HG02981 (cell line): ENCODE data around the gene NIPA2.
"Not testable (repeated sequence)": the region's sequence is repeated elsewhere in the genome, so short reads cannot be mapped to it uniquely, and the experiment has no call there.

ENCODE experiments used
- ATAC-seq: cut with Tn5 transposase; IDR thresholded peaks from one replicate; pipeline ENCODE4 v1.9.1; 2021; ENCODE audit warnings: mild to moderate bottlenecking, moderate library complexity; ENCODE audit not compliant: unreplicated experiment

The NIPA2 gene

DNA sequence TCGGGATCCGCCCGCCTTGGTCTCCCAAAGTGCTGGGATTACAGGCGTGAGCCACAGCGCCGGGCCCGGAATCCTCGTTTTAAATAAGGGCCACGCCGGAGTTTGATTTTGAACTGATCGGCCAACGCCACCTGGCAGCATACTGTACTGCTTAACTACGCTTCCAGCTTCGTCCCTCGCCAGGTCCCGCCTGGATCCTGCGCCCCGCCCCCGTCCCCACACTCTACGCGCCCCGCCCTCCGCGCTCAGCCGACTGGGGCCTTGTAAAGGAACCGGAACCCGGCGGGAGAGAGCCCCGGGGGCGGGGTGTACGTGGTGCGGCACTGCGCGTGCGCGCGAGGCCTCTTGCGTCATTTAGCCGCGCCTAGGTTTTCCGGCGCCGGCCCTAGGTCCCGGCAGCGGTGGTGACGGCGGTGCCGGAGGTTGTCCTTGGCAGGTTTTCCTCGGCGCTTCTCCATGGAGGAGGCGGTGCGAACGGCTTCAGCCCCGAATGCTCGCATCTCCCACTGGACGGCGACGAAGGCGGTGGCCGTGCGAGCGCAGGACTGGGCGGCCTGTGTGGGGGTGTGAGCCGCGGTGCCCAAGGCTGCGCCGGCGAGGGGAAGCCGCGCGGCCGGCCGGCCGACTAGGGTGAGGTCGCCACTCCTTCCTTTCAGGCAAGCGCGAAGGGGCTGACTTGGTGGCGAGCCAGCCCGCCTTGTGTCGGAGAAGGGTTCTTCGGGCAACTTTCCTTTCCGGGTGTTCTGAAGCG lies at the start of gene NIPA2:
NIPA2 (plus strand) TSS at position 375 of the 751 bp plus-strand sequence. CDS start 13,066 bp downstream, outside the sequence.
- ATAC-seq: peak; percentile 81

- ATAC-seq: no peak
Observed at GRCh38 chr15:22794063-22794462, 44.4 kb upstream of the NIPA2 start.

- ATAC-seq: no peak
Observed at GRCh38 chr15:22794621-22795167, 43.8 kb upstream of the NIPA2 start.

DNA sequence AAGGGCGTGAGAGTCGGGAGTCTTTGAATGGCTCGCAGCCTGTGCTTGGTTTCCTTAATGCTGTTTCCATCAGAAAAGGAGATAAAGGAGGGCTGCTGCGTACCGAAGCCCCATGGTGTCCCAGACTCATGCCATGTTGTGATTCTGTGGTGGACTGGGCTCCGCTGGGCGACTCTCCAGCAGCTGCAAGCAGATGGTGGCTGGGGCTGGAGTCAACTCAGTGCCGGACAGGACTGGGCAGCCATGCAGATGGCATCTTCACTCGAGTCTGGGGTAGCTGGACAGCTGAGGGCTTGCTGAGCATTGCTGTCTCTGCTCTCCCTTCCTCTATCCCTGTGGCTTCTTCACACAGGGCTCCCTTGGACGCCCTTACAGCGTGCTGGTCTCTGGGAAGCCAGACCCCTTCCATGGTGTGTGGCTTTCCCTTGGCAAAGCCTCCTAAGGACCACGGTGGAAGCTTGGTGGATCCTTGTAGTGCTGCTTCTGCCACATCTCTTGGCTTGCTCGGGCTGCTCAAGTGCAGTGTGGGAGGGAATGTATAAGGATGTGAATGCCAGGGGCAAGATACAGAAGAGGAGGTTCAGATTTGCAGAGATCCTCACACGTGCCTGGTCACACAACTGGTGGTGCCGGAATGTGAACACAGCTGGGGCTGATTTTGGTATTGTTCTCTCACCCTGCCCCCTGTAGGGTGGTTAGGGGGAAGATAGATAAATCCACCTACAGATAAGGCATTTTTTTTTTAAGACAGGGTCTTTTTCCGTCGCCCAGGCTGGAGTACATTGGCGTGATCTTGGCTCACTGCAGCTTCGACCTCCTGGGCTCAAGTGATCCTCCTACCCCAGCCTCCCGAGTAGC lies 43.0 kb upstream of the NIPA2 start:
- ATAC-seq: no peak

GRCh38 chr15:22796079-22796478 lies 42.4 kb upstream of the NIPA2 start:
- no peak for ATAC-seq

DNA sequence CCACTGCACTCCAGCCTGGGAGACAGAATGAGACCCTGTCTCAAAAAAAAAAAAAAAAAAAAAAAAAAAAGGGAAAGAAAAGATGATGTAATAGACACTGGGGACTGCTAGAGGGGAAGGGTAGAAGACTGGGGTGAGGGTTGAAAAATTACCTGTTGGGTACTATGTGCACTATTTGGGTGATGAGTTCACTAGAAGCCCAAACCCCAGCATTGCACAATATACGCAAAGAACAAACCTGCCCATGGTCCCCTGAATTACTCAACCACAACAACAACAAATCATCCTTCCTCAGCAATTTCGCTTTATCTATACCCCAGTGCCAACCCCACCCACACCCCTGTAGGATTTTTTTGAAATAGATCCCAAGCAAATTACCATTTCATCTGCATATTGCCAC lies 38.6 kb upstream of the NIPA2 start:
- ATAC-seq: no peak

DNA sequence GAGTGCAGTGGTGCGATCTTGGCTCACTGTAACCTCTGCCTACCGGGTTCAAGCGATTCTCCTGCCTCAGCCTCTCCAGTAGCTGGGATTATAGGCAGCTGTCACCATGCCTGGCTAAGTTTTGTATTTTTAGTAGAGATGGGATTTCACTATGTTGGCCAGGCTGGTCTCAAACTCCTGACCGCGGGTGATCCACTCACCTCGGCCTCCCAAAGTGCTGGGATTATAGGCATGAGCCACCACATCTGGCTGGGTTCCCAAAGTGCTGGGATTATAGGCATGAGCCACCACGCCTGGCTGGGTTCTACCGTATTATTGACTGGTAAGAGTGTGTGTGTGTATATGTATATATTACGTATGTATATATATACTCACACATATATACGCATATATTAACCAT lies 35.5 kb upstream of the NIPA2 start:
- ATAC-seq: not testable (repeated sequence)

- no peak for ATAC-seq
Observed at GRCh38 chr15:22806156-22806555, 32.3 kb upstream of the NIPA2 start.

DNA sequence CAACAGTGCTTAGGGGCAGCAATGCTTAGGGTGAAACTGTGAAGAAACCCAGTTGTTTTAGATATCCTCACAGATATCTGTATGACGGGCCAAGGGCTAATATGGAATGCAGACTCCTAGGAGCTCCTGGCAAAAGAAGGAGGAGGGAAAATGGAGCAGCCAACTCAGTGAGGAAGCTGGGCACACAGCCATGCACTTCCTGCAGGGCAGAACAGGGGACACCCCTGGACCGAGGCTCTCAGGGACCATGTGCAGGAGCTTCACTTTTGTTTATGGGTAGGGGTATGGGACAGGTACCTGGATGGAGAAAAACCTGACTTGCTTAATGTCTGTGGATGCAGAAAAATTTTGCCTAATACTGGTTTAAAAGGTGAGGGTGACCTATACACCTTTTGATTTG lies 31.8 kb upstream of the NIPA2 start:
- no peak for ATAC-seq

DNA sequence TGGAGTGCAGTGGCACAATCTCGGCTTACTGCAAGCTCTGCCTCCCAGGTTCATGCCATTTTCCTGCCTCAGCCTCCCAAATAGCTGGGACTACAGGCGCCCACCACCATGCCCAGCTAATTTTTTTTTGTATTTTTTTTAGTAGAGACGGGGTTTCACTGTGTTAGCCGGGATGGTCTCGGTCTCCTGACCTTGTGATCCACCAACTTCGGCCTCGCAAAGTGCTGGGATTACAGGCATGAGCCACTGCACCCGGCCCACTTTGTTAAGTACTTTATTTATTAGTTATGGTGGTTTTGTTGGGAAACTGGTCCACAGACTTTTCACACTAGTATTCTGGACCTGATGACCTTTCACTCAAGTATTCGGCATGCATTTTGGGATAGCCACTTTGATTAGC lies 30.6 kb upstream of the NIPA2 start:
- not testable (repeated sequence) for ATAC-seq

DNA sequence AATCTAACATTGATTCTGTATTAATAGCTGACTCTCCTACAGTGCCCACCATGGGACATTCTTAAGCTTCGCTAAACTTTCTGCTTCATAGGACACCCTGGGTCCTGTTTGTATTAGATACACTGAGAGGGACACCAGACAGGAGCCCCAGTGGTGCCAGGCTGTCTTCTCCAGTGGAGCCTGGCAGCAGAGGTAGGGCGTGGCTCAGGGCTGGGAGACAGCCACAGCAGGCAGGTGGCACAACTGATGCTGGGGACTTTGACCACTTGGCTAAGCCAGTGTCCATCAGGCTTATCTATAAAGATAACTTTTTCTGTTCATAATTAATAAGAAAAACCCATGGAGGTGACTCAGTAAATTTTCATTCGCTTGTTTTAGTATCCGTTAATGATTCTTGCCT lies 30.2 kb upstream of the NIPA2 start:
- ATAC-seq: no peak

GRCh38 chr15:22808761-22809280 lies 29.6 kb upstream of the NIPA2 start:
- no peak for ATAC-seq

GRCh38 chr15:22810033-22810852 lies 28.2 kb upstream of the NIPA2 start:
- ATAC-seq: no peak

- no peak for ATAC-seq
Observed at GRCh38 chr15:22810853-22811338, 27.6 kb upstream of the NIPA2 start.

DNA sequence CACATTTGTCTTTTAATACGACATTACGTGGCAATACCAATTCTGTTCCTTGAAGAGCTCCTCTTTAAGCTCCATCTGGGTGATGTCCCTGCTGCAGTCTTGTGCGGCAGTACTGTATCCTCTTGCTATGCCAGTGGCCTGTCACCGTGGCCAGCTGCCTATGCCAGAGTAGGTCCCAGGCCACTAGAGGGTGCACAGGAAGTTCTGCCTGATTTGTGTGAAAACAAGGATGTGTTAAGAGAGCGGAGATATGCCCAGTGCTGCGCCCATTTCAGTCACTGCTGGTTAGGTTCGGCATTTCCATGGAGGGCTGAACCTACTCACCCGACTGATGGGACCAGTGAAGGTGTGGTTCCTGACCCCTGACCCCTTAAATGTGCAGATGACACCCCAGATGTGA lies 26.8 kb upstream of the NIPA2 start:
- ATAC-seq: no peak

GRCh38 chr15:22813844-22814243 lies 24.6 kb upstream of the NIPA2 start:
- ATAC-seq: no peak

DNA sequence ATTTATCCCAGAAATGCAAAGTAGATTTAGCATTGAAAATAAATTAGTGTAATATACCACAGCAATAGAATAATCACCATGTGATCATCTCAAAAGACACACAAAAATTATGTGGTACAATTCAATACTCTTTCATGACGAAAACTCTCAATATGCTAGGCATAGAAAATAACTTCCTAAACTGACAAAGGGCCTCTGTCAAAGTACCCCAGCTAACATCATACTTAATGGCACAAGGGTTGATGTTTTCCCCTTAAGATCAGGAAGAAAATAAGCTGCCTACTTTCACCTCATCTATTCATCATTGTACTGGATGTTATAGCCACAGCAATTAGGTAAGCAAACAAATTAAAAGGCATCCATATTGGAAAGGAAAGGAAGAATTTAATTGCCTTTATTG lies 22.7 kb upstream of the NIPA2 start:
- no peak for ATAC-seq

DNA sequence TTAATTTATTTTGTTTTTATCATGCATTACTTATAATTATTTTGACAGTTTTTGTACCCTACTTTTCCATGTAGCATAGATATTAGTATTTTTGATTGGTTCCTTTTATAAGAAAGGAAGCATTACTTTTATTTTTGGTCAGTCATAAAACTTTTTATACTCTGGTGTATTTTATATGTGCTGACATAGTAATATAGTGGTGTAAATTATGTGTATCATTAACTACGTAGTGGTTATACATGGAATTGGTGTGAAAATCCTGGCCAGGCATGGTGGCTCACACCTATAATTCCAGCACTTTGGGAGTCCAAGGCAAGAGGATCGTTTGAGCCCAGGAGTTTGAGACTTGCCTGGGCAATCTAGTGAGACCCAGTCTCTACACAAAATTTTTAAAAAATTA lies 18.8 kb upstream of the NIPA2 start:
- no peak for ATAC-seq

DNA sequence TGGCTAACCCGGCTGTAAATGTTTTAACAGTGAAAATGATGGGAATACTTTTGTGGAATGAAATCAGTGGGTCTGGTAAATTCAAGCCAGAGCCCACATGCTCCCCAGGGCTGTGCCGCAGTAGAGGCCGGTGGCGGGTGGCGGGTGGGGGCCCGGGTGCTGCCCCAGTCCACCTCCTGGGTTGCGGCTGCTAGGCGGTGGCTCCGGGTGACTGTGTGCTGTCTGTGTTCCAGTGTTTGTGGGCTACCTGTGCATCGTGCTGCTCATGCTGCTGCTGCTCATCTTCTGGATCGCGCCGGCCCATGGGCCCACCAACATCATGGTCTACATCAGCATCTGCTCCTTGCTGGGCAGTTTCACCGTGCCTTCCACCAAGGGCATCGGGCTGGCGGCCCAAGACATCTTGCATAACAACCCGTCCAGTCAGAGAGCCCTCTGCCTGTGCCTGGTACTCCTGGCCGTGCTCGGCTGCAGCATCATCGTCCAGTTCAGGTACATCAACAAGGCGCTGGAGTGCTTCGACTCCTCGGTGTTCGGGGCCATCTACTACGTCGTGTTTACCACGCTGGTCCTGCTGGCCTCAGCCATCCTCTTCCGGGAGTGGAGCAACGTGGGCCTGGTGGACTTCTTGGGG lies 14.9 kb upstream of the NIPA2 start:
- ATAC-seq: no peak

GRCh38 chr15:22827125-22827524 lies 11.3 kb upstream of the NIPA2 start:
- ATAC-seq: no peak
